Adipocyte (in vitro differentiated cells): Measurements from ENCODE around the gene MAT2A.
A peak's percentile ranks its signal among the peaks of the same experiment; 100 is the strongest.
"Not testable (repeated sequence)": the region's sequence is repeated elsewhere in the genome, so short reads cannot be mapped to it uniquely, and the experiment has no call there.

Experiments
- DNase-seq: peaks from one replicate; pipeline ENCODE4 v3.0.0-alpha.2; 2015; ENCODE audit warnings: low read depth
- H3K27me3 ChIP-seq: replicated peaks from 2 replicates; pipeline ENCODE4 v1.7.0; 2013; ENCODE audit warnings: mild to moderate bottlenecking, low read length, moderate library complexity; ENCODE audit not compliant: control insufficient read depth, insufficient read depth
- H3K36me3 ChIP-seq: 2 replicates; pipeline ENCODE4 v1.7.0; 2013; ENCODE audit warnings: low read length, mild to moderate bottlenecking, moderate library complexity; ENCODE audit not compliant: control insufficient read depth, insufficient read depth, severe bottlenecking
- H3K4me1 ChIP-seq: 2 replicates; pipeline ENCODE4 v1.7.0; 2013; ENCODE audit warnings: mild to moderate bottlenecking, low read length, moderate library complexity; ENCODE audit not compliant: control insufficient read depth, insufficient read depth
- H3K4me3 ChIP-seq: 2 replicates; pipeline ENCODE4 v1.7.0; 2013; ENCODE audit warnings: mild to moderate bottlenecking, low read length, moderate library complexity
- H3K9ac ChIP-seq: 2 replicates; pipeline ENCODE4 v1.7.0; 2013; ENCODE audit warnings: mild to moderate bottlenecking, low read length, moderate library complexity
- H3K9me3 ChIP-seq: 2 replicates; pipeline ENCODE4 v1.7.0; 2013; ENCODE audit warnings: mild to moderate bottlenecking, low read length, moderate library complexity; ENCODE audit not compliant: control insufficient read depth

Gene MAT2A

DNA sequence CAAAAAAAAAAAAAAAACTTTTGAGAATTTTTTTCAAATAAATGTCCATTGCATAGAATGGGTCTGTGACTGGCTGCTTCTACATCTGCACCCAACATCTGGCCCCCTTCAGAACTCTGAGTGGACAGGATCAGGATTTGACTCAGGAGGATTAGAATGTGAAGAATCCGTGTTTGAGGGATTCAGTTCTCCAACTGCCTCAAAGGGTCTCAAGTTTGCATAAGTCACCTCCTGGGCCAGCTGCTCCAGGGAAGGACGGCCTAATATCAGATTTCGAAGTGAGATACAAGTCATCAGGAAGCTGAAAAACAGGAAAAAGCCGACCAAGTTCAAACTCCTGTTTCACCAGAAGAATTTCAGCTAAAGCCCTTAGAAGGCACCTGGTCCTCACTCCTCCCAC is 10.9 kb downstream of the MAT2A start:
- DNase-seq: peak; percentile 89
- H3K36me3 ChIP-seq: peaks cover 70% of the 10 kb centered on the region

DNA sequence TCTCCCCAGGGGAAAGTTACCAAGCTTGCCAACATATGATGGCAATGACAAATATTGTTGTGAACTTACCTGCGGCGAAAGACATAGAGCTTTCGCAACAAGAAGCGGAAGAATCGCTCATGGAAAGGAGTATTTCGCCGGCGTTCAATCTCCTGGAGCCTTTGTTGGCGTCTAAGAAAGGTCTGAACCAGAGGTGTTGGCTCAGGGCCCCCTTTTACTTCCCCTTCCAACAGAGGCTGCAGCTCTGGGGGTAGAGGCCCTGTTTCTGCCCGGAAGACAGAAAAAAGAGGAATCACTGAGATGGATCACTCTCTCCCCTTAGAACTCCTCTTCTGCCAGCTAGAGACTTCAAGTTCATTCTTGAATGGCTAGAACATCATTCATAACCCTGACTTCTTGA is 11.5 kb downstream of the MAT2A start:
- no peak for DNase-seq

More for the DNA sequence above, 10.9 kb downstream of the MAT2A start:
- H3K4me1 ChIP-seq: no peaks in the 10 kb centered on the region
- H3K4me3 ChIP-seq: no peak overlapping the region
- H3K9me3 ChIP-seq: no peaks in the 10 kb centered on the region
- no peaks in the 10 kb centered on the region for H3K27me3 ChIP-seq
- H3K9ac ChIP-seq: no peak overlapping the region

GRCh38 chr2:85551698-85552678 is 13.0 kb downstream of the MAT2A start:
- Histone ChIP-seq H3K36me3 (peaks cover 65% of the 10 kb centered on the region), H3K9me3 (no peaks in the 10 kb centered on the region), H3K4me3 (no peak overlapping the region), H3K9ac (no peak overlapping the region), H3K4me1 (no peaks in the 10 kb centered on the region), H3K27me3 (no peaks in the 10 kb centered on the region)
- DNase-seq: peak; percentile 89

More for the DNA sequence above, 11.5 kb downstream of the MAT2A start:
- H3K4me3 ChIP-seq: no peak overlapping the region
- H3K36me3 ChIP-seq: peaks cover 69% of the 10 kb centered on the region
- H3K9ac ChIP-seq: no peak overlapping the region
- H3K9me3 ChIP-seq: no peaks in the 10 kb centered on the region
- H3K27me3 ChIP-seq: no peaks in the 10 kb centered on the region
- no peaks in the 10 kb centered on the region for H3K4me1 ChIP-seq

GRCh38 chr2:85553184-85553583 is 14.2 kb downstream of the MAT2A start:
- H3K4me3 ChIP-seq: no peak overlapping the region
- H3K36me3 ChIP-seq: peaks cover 71% of the 10 kb centered on the region
- H3K9ac ChIP-seq: no peak overlapping the region
- H3K27me3 ChIP-seq: no peaks in the 10 kb centered on the region
- no peaks in the 10 kb centered on the region for H3K4me1 ChIP-seq
- DNase-seq: no peak
- no peaks in the 10 kb centered on the region for H3K9me3 ChIP-seq

- H3K36me3 ChIP-seq: peaks cover 76% of the 10 kb centered on the region
- no peak overlapping the region for H3K9ac ChIP-seq
- no peaks in the 10 kb centered on the region for H3K9me3 ChIP-seq
- H3K27me3 ChIP-seq: no peaks in the 10 kb centered on the region
- H3K4me1 ChIP-seq: peaks cover 6% of the 10 kb centered on the region
- no peak overlapping the region for H3K4me3 ChIP-seq
- no peak for DNase-seq
Observed at GRCh38 chr2:85554980-85555612, 16.1 kb downstream of the MAT2A start.

GRCh38 chr2:85557130-85557529 is 18.2 kb downstream of the MAT2A start:
- Histone ChIP-seq H3K9me3 (no peaks in the 10 kb centered on the region), H3K27me3 (no peaks in the 10 kb centered on the region), H3K4me1 (peaks cover 17% of the 10 kb centered on the region), H3K4me3 (no peak overlapping the region), H3K36me3 (peaks cover 56% of the 10 kb centered on the region), H3K9ac (no peak overlapping the region)
- no peak for DNase-seq

- H3K36me3 ChIP-seq: peaks cover 46% of the 10 kb centered on the region
- no peaks in the 10 kb centered on the region for H3K27me3 ChIP-seq
- no peak for DNase-seq
Observed at GRCh38 chr2:85558160-85558559, 19.2 kb downstream of the MAT2A start.

GRCh38 chr2:85560403-85560726 is 21.4 kb downstream of the MAT2A start:
- DNase-seq, H3K9me3 ChIP-seq, H3K27me3 ChIP-seq: not testable (repeated sequence)
- Histone ChIP-seq H3K4me3 (peak overlapping the region; percentile 95), H3K4me1 (peaks cover 17% of the 10 kb centered on the region), H3K9ac (peak overlapping the region; percentile 99), H3K36me3 (peaks cover 25% of the 10 kb centered on the region)

More at GRCh38 chr2:85558160-85558559, 19.2 kb downstream of the MAT2A start:
- Histone ChIP-seq H3K4me3 (no peak overlapping the region), H3K4me1 (peaks cover 17% of the 10 kb centered on the region), H3K9ac (no peak overlapping the region), H3K9me3 (no peaks in the 10 kb centered on the region)

- peak overlapping the region; percentile 95 for H3K4me3 ChIP-seq
- no peak for DNase-seq
- H3K9ac ChIP-seq: peak overlapping the region; percentile 99
- H3K36me3 ChIP-seq: peaks cover 22% of the 10 kb centered on the region
- H3K9me3 ChIP-seq: no peaks in the 10 kb centered on the region
- H3K27me3 ChIP-seq: no peaks in the 10 kb centered on the region
- peaks cover 17% of the 10 kb centered on the region for H3K4me1 ChIP-seq
Observed at GRCh38 chr2:85560812-85561279, 21.9 kb downstream of the MAT2A start.

DNA sequence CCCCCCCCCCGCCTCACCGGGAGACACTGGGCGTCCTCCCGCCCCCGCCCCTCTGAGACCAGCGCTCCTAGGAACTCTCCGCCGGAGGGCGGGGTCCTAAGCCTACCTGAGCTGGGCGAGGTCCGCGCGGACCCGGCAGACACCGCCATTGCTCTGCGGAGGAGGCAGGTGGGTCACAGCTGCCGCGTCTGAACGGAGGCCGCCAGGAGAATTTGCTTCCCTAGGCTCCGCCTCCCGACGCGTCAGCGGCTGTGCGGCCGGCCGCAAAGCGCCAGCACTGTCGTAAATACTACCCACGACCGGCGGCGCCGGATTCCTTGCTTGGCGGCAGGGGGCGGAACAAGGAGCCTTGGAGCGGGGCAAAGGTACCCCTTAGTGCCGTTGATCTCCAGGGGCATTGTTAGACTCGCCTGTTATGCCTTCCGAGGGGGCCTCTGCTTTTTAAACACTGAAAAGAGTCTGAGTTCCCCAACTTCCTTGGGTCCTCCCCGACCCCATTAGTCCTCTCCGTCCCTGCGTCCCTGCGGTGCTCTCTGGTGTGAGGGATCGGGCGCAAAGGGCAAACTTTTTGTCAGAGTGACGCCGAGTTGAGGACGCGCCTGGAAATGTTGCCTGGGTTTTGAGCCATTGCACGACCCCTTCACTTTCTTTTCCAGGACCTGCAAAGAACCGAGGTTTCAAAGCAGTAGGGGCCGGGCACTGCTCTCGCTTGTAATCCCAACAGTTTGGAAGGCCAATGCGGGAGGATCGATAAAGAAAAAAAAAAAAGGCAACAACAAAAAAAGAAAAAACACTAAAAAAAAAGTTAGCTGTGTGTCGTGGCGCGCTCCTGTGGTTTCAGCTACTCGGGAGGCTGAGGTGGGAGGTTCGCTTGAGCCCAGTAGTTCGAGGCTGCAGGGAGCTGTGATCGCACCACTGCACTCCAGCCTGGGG is 22.6 kb downstream of the MAT2A start, which contains the start of gene GGCX:
TSS of gene GGCX (minus strand) at position 214 of the 933 bp plus-strand sequence. CDS start at position 149, 65 bp downstream.
- H3K27me3 ChIP-seq: no peaks in the 10 kb centered on the region
- peaks cover 17% of the 10 kb centered on the region for H3K4me1 ChIP-seq
- H3K4me3 ChIP-seq: peak within 1 kb of the TSS; percentile 95
- H3K36me3 ChIP-seq: peaks cover 19% of the 10 kb centered on the region
- H3K9ac ChIP-seq: peak within 1 kb of the TSS; percentile 99
- DNase-seq: peak; percentile 99
- no peaks in the 10 kb centered on the region for H3K9me3 ChIP-seq
